ENCODE measurements around the gene NKAIN1. TPM values are rescaled to one million over a fixed set of nuclear protein-coding genes. Genes with fewer than 3 reads are reported as not detected.
A peak's percentile ranks its signal among the peaks of the same experiment; 100 is the strongest.
"Not testable (repeated sequence)": the region's sequence is repeated elsewhere in the genome, so short reads cannot be mapped to it uniquely, and the experiment has no call there.

NKAIN1 gene
- polyA plus RNA-seq, 4 donors, result 0.27 to 0.94 TPM; not detected in 2

- Histone ChIP-seq H3K4me1 (ENCODE audit: control insufficient read depth in 3 of 3, insufficient read depth in 2 of 3, low read depth in 1 of 3, low read length in 2 of 3) (no peaks in the 10 kb centered on the region), H3K9me3 (ENCODE audit: control insufficient read depth in 2 of 2, insufficient read depth in 1 of 2, low read depth in 1 of 2, low read length in 1 of 2) (no peaks in the 10 kb centered on the region), H3K27me3 (ENCODE audit: control insufficient read depth in 3 of 3, insufficient read depth in 3 of 3, low read length in 3 of 3) (no peaks in the 10 kb centered on the region), H3K27ac (ENCODE audit: low read depth in 1 of 3, low read length in 2 of 3) (no peak overlapping the region), H3K4me3 (ENCODE audit: low read depth in 1 of 3, low read length in 3 of 3) (no peak overlapping the region), H3K36me3 (ENCODE audit: control insufficient read depth in 3 of 3, insufficient read depth in 2 of 3, low read depth in 1 of 3, low read length in 3 of 3) (peaks cover 17 to 43% (median 18%) of the 10 kb centered on the region in 3 donors)
- 35 to 74% (median 69%) methylated on average over 3 of the region's 3 CpGs for WGBS, 3 donors
- FAIRE-seq (no peak), DNase-seq (peak in 1 of 2 donors; percentile 35)
Measured at GRCh38 chr1:31263408-31263807, 23.7 kb upstream of the NKAIN1 start.

- WGBS, 3 donors, result 95 to 97% (median 96%) methylated on average over 5 of the region's 5 CpGs
- H3K27ac ChIP-seq (ENCODE audit: low read depth in 1 of 3, low read length in 2 of 3); FAIRE-seq; H3K4me3 ChIP-seq (ENCODE audit: low read depth in 1 of 3, low read length in 3 of 3); DNase-seq; H3K27me3 ChIP-seq (ENCODE audit: control insufficient read depth in 3 of 3, insufficient read depth in 3 of 3, low read length in 3 of 3); H3K4me1 ChIP-seq (ENCODE audit: control insufficient read depth in 3 of 3, insufficient read depth in 2 of 3, low read depth in 1 of 3, low read length in 2 of 3); H3K9me3 ChIP-seq (ENCODE audit: control insufficient read depth in 2 of 2, insufficient read depth in 1 of 2, low read depth in 1 of 2, low read length in 1 of 2): not testable (repeated sequence)
- peaks cover 17 to 36% (median 24%) of the 10 kb centered on the region in 3 donors for H3K36me3 ChIP-seq (ENCODE audit: control insufficient read depth in 3 of 3, insufficient read depth in 2 of 3, low read depth in 1 of 3, low read length in 3 of 3)
Measured at GRCh38 chr1:31262393-31262792, 22.7 kb upstream of the NKAIN1 start.

- DNase-seq, result no peak
- no peak overlapping the region for H3K27ac ChIP-seq (ENCODE audit: low read depth in 1 of 3, low read length in 2 of 3)
- FAIRE-seq, result no peak
- H3K27me3 ChIP-seq (ENCODE audit: control insufficient read depth in 3 of 3, insufficient read depth in 3 of 3, low read length in 3 of 3), result no peaks in the 10 kb centered on the region
- WGBS, 3 donors, result 96 to 98% (median 97%) methylated on average over 3 of the region's 3 CpGs
- peaks cover 12 to 35% (median 22%) of the 10 kb centered on the region in 3 donors for H3K36me3 ChIP-seq (ENCODE audit: control insufficient read depth in 3 of 3, insufficient read depth in 2 of 3, low read depth in 1 of 3, low read length in 3 of 3)
- H3K9me3 ChIP-seq (ENCODE audit: control insufficient read depth in 2 of 2, insufficient read depth in 1 of 2, low read depth in 1 of 2, low read length in 1 of 2), result no peaks in the 10 kb centered on the region
- H3K4me1 ChIP-seq (ENCODE audit: control insufficient read depth in 3 of 3, insufficient read depth in 2 of 3, low read depth in 1 of 3, low read length in 2 of 3), result no peaks in the 10 kb centered on the region
- H3K4me3 ChIP-seq (ENCODE audit: low read depth in 1 of 3, low read length in 3 of 3), result no peak overlapping the region
Measured at GRCh38 chr1:31261916-31262315, 22.2 kb upstream of the NKAIN1 start.

GRCh38 chr1:31259746-31260145 is 20.1 kb upstream of the NKAIN1 start:
- WGBS, 3 donors, result 86 to 94% (median 88%) methylated on average over 3 of the region's 3 CpGs
- H3K4me1 ChIP-seq (ENCODE audit: control insufficient read depth in 3 of 3, insufficient read depth in 2 of 3, low read depth in 1 of 3, low read length in 2 of 3), result no peaks in the 10 kb centered on the region
- DNase-seq (no peak), FAIRE-seq (no peak)
- H3K9me3 ChIP-seq (ENCODE audit: control insufficient read depth in 2 of 2, insufficient read depth in 1 of 2, low read depth in 1 of 2, low read length in 1 of 2), result no peaks in the 10 kb centered on the region
- no peak overlapping the region for H3K27ac ChIP-seq (ENCODE audit: low read depth in 1 of 3, low read length in 2 of 3)
- no peaks in the 10 kb centered on the region for H3K27me3 ChIP-seq (ENCODE audit: control insufficient read depth in 3 of 3, insufficient read depth in 3 of 3, low read length in 3 of 3)
- H3K36me3 ChIP-seq (ENCODE audit: control insufficient read depth in 3 of 3, insufficient read depth in 2 of 3, low read depth in 1 of 3, low read length in 3 of 3), result peaks cover 6 to 26% (median 16%) of the 10 kb centered on the region in 3 donors
- H3K4me3 ChIP-seq (ENCODE audit: low read depth in 1 of 3, low read length in 3 of 3), result no peak overlapping the region

- Histone ChIP-seq H3K4me3 (ENCODE audit: low read depth in 1 of 3, low read length in 3 of 3) (no peak overlapping the region), H3K36me3 (ENCODE audit: control insufficient read depth in 3 of 3, insufficient read depth in 2 of 3, low read depth in 1 of 3, low read length in 3 of 3) (peaks cover 6 to 25% (median 16%) of the 10 kb centered on the region in 3 donors), H3K9me3 (ENCODE audit: control insufficient read depth in 2 of 2, insufficient read depth in 1 of 2, low read depth in 1 of 2, low read length in 1 of 2) (no peaks in the 10 kb centered on the region), H3K4me1 (ENCODE audit: control insufficient read depth in 3 of 3, insufficient read depth in 2 of 3, low read depth in 1 of 3, low read length in 2 of 3) (no peaks in the 10 kb centered on the region), H3K27ac (ENCODE audit: low read depth in 1 of 3, low read length in 2 of 3) (no peak overlapping the region), H3K27me3 (ENCODE audit: control insufficient read depth in 3 of 3, insufficient read depth in 3 of 3, low read length in 3 of 3) (no peaks in the 10 kb centered on the region)
- FAIRE-seq, result no peak
- no peak for DNase-seq
- 77 to 81% (median 78%) methylated on average over 1 of the region's 1 CpG for WGBS, 3 donors
Measured at GRCh38 chr1:31258581-31258980, 18.9 kb upstream of the NKAIN1 start.

GRCh38 chr1:31257213-31257612 is 17.5 kb upstream of the NKAIN1 start:
- FAIRE-seq (no peak), DNase-seq (no peak)
- no peaks in the 10 kb centered on the region for H3K4me1 ChIP-seq (ENCODE audit: control insufficient read depth in 3 of 3, insufficient read depth in 2 of 3, low read depth in 1 of 3, low read length in 2 of 3)
- 90 to 95% (median 93%) methylated on average over 1 of the region's 1 CpG for WGBS, 3 donors
- H3K9me3 ChIP-seq (ENCODE audit: control insufficient read depth in 2 of 2, insufficient read depth in 1 of 2, low read depth in 1 of 2, low read length in 1 of 2), result no peaks in the 10 kb centered on the region
- H3K4me3 ChIP-seq (ENCODE audit: low read depth in 1 of 3, low read length in 3 of 3), result no peak overlapping the region
- no peaks in the 10 kb centered on the region for H3K27me3 ChIP-seq (ENCODE audit: control insufficient read depth in 3 of 3, insufficient read depth in 3 of 3, low read length in 3 of 3)
- H3K36me3 ChIP-seq (ENCODE audit: control insufficient read depth in 3 of 3, insufficient read depth in 2 of 3, low read depth in 1 of 3, low read length in 3 of 3), result peaks cover 6 to 21% (median 16%) of the 10 kb centered on the region in 3 donors
- H3K27ac ChIP-seq (ENCODE audit: low read depth in 1 of 3, low read length in 2 of 3), result no peak overlapping the region

- no peaks in the 10 kb centered on the region for H3K4me1 ChIP-seq (ENCODE audit: control insufficient read depth in 3 of 3, insufficient read depth in 2 of 3, low read depth in 1 of 3, low read length in 2 of 3)
- H3K27me3 ChIP-seq (ENCODE audit: control insufficient read depth in 3 of 3, insufficient read depth in 3 of 3, low read length in 3 of 3), result no peaks in the 10 kb centered on the region
- H3K27ac ChIP-seq (ENCODE audit: low read depth in 1 of 3, low read length in 2 of 3), result no peak overlapping the region
- WGBS, 3 donors, result 84 to 90% (median 87%) methylated on average over 3 of the region's 3 CpGs
- H3K36me3 ChIP-seq (ENCODE audit: control insufficient read depth in 3 of 3, insufficient read depth in 2 of 3, low read depth in 1 of 3, low read length in 3 of 3), result no peaks in the 10 kb centered on the region
- H3K4me3 ChIP-seq (ENCODE audit: low read depth in 1 of 3, low read length in 3 of 3), result no peak overlapping the region
- H3K9me3 ChIP-seq (ENCODE audit: control insufficient read depth in 2 of 2, insufficient read depth in 1 of 2, low read depth in 1 of 2, low read length in 1 of 2), result no peaks in the 10 kb centered on the region
- DNase-seq (no peak), FAIRE-seq (no peak)
Measured at GRCh38 chr1:31249854-31250253, 10.2 kb upstream of the NKAIN1 start.

GRCh38 chr1:31248276-31248675 is 8.6 kb upstream of the NKAIN1 start:
- no peaks in the 10 kb centered on the region for H3K36me3 ChIP-seq (ENCODE audit: control insufficient read depth in 3 of 3, insufficient read depth in 2 of 3, low read depth in 1 of 3, low read length in 3 of 3)
- no peak overlapping the region for H3K4me3 ChIP-seq (ENCODE audit: low read depth in 1 of 3, low read length in 3 of 3)
- no peak for FAIRE-seq
- H3K4me1 ChIP-seq (ENCODE audit: control insufficient read depth in 3 of 3, insufficient read depth in 2 of 3, low read depth in 1 of 3, low read length in 2 of 3), result no peaks in the 10 kb centered on the region
- no peak for DNase-seq
- 96 to 100% (median 98%) methylated on average over 4 of the region's 4 CpGs for WGBS, 3 donors
- no peak overlapping the region for H3K27ac ChIP-seq (ENCODE audit: low read depth in 1 of 3, low read length in 2 of 3)
- H3K9me3 ChIP-seq (ENCODE audit: control insufficient read depth in 2 of 2, insufficient read depth in 1 of 2, low read depth in 1 of 2, low read length in 1 of 2), result no peaks in the 10 kb centered on the region
- H3K27me3 ChIP-seq (ENCODE audit: control insufficient read depth in 3 of 3, insufficient read depth in 3 of 3, low read length in 3 of 3), result peaks cover 0 to 2% (median 0%) of the 10 kb centered on the region in 3 donors

- DNase-seq, result no peak
- no peak overlapping the region for H3K4me3 ChIP-seq (ENCODE audit: low read depth in 1 of 3, low read length in 3 of 3)
- H3K36me3 ChIP-seq (ENCODE audit: control insufficient read depth in 3 of 3, insufficient read depth in 2 of 3, low read depth in 1 of 3, low read length in 3 of 3), result no peaks in the 10 kb centered on the region
- H3K4me1 ChIP-seq (ENCODE audit: control insufficient read depth in 3 of 3, insufficient read depth in 2 of 3, low read depth in 1 of 3, low read length in 2 of 3), result peaks cover 0 to 3% (median 0%) of the 10 kb centered on the region in 3 donors
- WGBS, 3 donors, result 70 to 80% (median 77%) methylated on average over 4 of the region's 4 CpGs
- peaks cover 0 to 21% (median 8%) of the 10 kb centered on the region in 3 donors for H3K27me3 ChIP-seq (ENCODE audit: control insufficient read depth in 3 of 3, insufficient read depth in 3 of 3, low read length in 3 of 3)
- no peak overlapping the region for H3K27ac ChIP-seq (ENCODE audit: low read depth in 1 of 3, low read length in 2 of 3)
- FAIRE-seq, result no peak
- H3K9me3 ChIP-seq (ENCODE audit: control insufficient read depth in 2 of 2, insufficient read depth in 1 of 2, low read depth in 1 of 2, low read length in 1 of 2), result no peaks in the 10 kb centered on the region
Measured at GRCh38 chr1:31244326-31244725, 4.6 kb upstream of the NKAIN1 start.
